Measurements from ENCODE around the gene FANK1.

- TF ChIP-seq POLR2AphosphoS5 (IDR thresholded peaks at IDR 0.05; ENCODE audit: low read depth, low read length) = no peak
- no peak for TF ChIP-seq TAF1 (IDR thresholded peaks at IDR 0.05; ENCODE audit: borderline replicate concordance, low read depth, low read length)
- TF ChIP-seq POLR2A (IDR thresholded peaks at IDR 0.05; ENCODE audit: low read depth, low read length) = no peak
These were observed 84.2 kb downstream of the FANK1 start for GRCh38 chr10:125980521-125981035.
